HG03575 (cell line): Measurements from ENCODE around the gene CCDC110.
A peak's percentile ranks its signal among the peaks of the same experiment; 100 is the strongest.
"Not testable (repeated sequence)": the region's sequence is repeated elsewhere in the genome, so short reads cannot be mapped to it uniquely, and the experiment has no call there.

ENCODE experiments used
- ATAC-seq: cut with Tn5 transposase; IDR thresholded peaks from one replicate; pipeline ENCODE4 v1.9.1; 2021; ENCODE audit not compliant: unreplicated experiment, insufficient number of reproducible peaks, low FRiP score; ENCODE audit errors: extremely low read depth

Gene CCDC110

DNA sequence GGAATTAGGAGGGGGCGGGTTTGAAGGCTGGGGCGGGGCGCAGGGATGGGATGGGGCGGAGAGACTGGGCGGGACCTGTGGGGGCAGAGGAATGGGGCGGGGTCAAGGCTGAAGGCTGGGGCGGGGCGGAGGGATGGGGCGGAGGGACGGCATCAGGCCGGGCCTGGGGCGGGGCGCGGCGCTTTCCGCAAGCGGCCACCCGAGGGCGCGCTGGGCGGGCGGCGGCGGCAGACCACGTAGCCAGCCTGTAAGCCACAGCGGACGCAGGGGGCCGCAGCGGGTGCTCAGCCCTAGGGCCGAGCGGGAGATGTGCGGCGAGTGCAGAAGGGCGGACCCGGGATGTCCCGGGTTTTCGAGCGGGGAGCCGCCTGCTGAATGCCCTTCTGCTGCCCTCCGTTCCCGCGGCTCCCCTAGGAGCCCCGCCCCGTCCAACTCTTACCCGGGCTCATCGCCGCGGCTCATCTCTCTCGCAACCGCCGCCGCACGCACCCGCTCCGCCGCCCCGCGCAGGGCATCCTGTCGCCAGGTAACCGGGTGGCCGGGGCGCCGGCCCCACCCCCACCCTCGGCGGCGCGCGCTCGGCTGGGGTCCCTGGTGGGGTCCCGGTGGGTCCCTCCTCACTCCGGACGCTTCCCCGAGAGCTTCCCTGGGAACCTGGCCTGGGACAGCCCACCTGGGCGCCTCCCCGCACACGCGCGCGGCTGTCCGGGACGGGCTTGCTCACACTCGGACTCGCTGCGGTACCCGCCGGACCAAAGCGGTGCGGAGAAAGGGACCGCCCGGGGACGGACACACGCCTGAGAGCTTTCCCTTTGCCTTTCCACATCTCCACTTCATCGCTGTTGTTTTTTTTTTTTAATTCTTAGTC, at the start of gene CCDC110:
Gene CCDC110, minus strand, starts transcription at position 499 of the 868 bp plus-strand sequence. Its CDS starts 50 bp downstream, at position 449.
- ATAC-seq: peak; percentile 56

DNA sequence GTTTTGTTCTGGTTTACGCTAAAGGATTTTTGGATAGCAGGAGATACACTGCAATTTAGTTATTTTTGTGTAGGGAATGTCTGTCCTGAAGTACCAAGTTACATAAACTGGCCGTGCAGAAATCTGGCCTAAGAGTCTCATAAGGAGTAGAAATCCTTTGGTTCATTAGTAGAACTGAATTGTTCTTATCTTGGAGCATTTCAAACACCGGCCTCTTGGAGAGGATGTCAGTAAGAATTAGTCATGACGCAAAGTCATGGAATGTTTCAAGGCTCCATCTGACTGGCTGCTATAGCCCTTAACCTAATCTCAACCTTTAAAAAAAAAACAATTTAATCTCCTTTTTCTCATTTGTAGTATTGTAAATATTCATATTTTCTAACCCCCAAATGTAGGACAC, 48.6 kb upstream of the CCDC110 start:
- no peak for ATAC-seq

DNA sequence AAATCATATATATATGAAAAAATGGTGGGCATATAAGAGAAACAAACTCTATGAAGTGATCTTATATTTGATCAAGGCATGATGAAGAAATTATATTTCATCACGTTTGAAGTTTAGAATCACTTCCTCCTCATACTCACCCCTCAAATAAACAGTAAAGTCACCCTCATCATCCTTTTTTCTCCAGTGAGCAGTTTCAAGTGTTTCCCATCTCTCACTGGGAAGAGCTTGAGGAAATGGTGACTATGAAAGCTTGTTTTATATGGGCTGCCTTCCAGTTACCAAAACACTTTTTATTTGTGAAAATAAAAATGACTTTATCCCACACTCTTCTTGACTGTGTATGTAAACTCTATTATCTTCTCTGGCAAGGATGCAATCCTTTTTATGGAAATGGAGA, 47.0 kb upstream of the CCDC110 start:
- no peak for ATAC-seq

DNA sequence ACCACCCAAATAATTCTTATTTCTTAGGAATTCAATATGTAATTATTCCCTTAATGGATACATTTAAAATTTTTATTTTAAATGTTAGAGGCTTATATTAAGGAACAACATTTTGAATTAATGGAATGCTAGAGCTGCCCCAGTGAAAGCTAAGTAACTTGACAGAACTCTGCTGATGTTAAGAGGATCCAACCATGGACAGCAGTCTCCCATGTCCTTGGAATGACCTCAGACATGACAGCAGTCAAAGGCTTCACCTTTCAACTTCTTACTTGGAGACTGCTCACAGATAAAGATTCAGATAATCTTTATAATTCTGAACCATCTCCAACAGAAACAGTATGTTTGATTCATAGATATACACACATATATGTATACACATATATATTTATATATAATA, 46.5 kb upstream of the CCDC110 start:
- no peak for ATAC-seq

DNA sequence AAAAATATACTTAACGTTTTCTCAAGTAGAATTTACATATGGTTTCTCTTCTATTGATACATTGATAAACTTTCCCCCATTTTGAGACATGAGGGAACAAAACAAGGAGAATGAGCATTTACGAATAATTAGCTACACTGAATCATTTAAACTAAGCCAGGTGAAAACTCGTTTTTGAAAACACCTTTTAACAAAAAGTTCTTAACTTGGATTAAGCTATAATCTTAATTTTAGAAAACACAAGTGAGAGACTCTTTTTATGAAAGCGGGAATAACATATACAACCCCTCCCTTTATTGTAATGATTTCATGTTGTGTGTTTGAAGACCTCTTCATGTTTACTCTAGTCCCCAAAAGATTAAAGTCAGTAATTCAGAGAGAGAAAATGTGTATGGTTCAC, 43.7 kb upstream of the CCDC110 start:
- no peak for ATAC-seq

DNA sequence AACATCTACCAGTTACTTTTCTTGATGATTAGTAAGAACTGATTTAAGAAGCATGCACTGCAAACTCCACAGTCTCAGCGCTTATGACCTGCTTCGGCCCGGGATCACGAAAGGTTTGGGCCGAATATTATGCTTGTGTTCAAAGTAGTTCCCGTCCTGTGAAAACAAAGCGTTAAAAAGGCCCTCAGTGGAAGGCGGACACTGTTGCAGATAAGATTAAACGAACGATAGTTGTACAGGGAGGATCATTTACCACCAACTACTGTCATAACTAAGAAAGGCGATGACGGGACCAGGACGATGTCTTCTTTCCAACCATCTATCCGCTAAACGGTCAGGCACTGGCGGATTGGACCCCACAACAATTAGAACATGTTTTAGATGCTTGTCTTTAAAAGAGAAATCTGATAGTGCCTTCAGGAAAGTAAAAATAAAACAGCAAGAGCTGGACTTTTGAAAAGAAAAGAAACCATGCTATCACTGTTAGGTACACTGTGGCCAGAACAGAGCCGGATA, 42.7 kb upstream of the CCDC110 start:
- ATAC-seq: no peak

DNA sequence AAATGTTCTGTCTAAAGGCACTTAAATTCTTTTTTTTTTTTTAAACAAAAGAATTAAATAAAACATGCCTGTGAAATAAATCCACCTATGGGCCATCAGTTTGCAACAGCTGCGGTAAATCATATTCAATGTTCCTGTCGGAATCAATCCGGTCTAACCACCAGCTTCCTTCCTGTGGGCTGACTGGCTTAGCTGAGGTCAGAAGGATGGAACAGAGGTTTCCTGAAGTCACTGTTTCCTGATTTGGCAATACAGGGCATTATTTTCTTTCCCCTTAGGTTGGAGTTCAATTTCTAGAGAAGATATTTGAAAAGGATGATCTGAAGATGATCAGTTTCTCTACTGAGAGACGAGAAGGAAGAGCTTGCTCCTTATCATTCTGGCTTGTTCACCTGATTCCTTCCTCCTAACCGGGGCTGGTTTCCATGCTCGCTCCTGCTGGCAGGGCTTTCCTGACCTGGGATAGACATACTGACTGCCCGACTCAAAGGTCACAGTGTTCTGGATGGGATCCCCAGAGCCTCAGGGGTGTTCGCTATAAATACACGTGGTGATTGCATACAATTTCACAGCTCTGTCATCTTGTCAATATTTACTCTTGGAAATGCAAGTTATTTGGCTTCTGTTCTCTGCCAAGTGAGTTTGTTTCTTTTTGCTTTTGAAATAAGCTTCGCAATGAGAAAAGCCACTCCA, 42.1 kb upstream of the CCDC110 start:
- ATAC-seq: no peak

DNA sequence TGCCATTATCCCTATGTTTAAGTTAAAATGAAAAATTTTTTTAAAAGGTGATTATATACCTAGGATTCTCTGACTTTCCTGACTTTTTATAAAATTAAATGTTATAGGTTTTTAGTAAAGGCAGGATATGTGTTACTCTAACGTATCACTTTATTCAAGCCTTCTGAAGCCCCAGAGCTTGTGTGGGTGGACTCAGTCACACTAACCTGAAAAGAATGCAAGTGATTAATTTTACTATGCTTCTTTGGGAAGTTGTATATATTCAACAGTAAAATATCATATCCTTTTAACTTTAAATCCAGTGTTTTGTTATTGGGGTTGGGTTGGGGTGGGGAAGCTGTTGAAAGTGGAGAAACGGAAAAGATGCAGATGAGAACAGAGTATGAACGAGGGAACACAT, 41.0 kb upstream of the CCDC110 start:
- no peak for ATAC-seq

DNA sequence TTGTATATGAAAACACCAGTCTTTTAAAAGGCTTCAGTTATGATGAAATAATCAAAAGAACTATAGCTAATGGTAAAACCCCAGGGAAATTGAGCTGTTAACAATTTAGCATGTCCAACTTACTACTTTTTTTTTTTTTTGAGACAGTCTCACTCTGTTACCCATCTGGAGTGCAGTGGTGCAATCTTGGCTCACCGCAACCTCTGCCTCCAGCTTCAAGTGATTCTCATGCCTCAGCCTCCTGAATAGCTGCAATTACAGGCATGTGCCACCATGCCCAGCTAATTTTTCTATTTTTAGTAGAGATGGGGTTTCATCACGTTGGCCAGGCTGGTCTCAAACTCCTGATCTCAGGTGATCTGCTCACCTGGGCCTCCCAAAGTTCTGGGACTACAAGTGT, 39.7 kb upstream of the CCDC110 start:
- ATAC-seq: not testable (repeated sequence)

DNA sequence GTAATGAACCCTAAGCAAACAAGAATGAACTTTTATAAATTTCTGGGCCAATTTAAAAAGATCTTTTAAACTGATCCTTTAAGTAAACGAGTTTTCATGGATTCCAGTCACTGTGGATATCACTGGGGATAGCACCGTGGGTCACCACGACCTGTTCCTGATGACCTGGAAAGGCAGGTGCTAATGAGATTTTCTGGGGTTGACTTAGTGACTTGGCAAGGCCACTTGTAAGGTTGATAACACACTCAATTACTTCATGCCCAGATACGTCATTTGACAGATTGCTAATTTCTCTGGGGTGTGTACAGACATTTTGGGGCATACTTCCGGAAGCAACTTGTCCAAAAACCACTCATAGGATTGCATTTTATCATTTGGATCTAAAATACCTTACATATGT, 39.3 kb upstream of the CCDC110 start:
- ATAC-seq: no peak

DNA sequence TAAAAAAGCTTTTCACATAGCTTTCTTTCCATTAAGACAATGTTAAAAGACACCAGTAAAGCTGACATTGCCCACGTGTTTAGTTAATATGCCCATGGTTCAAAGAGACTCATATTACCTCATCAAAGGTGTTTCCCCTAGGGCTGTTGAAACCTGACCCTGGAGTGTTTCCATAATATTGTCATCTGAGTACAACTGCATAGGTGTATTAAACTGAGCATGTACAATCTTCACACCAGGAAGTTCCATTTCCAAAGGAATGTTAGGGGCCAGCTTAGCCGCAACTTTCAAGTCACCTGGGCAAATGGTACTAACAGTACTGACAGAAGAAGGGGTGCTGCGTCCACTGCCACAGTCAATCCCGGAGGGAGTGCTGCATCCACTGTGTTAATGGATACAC, 36.6 kb upstream of the CCDC110 start:
- ATAC-seq: no peak

DNA sequence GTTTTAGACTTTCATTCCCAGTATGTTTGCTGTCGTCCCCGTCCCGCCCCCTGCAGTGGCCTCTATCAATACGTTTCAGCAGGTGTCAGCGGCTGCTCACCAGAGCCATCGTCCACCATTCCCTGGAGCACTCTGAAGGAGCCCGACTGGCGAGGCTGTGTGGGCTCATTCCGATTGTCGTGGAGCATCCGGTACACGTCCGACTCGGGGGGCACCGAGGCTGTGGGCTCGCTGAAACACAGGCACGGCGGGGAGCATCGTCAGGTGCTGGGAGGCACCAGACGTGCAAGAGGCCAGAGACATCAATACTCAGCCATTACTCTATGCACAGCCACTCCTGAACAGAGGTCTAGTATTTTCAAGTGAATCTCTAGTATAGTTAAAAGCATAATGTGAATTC, 34.9 kb upstream of the CCDC110 start:
- no peak for ATAC-seq

DNA sequence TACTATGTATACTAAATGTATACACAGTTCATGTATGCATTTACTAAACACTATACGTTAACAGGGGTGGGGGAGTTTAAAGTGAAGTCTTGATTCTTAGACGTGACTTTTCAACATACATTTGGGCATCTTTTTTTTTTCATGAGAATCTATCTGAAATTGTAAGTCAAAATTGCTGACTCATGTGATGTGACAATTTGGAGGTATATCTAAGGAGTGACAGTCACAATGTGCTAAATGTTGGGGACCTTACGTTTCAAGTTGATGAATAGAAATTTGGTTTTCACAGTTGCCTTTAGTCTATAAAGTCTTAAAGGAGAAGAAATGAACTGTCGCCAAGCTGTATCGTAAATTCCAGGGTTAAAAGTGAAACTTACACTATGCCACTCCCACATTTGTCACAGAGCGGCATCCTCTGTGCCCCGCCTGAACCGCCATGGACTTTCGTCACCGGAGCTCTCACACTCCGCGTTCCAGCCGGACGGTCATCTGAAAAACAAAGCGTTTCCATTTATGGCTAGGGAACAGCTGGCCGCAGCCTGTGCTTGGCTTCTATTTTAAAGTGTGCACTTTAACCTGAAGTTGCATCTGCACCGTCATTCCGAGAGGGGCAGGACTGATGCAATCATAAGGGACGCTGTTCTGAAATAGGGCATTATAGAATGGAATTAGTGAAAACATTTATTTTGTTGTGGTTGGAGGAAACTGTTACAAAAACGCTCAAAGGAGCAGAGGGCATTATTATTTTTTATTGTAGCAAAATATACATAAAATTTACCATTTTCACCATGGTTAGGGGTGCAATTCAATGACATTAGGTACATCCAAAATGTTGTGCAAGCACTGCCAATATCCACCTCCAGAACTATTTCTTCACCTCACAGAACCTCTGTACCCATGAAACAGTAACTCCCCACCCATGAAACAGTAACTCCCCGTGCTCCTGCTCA, 32.8 kb upstream of the CCDC110 start:
- no peak for ATAC-seq

DNA sequence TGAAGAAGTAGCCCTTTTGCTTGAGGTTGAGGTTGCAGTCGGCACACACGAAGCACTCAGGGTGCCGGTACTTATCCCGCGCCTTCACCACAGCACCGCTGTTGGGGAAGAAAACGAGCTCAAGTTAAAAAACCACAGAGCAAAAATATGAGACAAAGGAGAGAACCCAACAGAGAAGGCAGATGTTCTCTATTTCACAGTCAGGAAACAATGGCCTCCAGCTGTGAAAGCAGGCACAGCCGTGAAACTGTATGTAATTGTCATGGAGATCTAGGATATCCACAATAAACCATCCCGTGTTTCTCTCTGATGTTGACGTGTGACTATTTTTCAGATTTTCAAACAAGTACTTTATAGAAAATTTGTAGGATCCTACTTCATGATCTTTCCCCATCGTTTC, 30.9 kb upstream of the CCDC110 start:
- ATAC-seq: no peak

DNA sequence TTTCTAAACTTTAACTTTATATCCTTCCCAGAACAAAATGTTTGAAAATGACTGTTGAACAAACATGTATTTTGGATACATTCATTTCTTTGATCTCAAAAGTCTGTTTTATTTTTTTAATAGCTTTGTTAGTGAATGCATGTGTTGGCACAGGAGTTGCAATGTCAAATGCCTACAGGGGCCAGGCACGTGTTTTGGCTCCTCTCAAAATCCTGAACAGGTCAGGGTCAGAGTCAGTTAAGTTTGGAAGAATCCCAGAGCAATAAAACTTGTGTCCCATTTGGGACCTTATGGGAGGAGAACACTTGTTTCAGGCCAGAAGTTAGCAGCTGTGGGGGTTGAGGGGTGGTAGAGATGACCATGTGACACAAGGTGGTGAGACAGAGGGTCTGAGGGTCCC, 29.0 kb upstream of the CCDC110 start:
- ATAC-seq: no peak

DNA sequence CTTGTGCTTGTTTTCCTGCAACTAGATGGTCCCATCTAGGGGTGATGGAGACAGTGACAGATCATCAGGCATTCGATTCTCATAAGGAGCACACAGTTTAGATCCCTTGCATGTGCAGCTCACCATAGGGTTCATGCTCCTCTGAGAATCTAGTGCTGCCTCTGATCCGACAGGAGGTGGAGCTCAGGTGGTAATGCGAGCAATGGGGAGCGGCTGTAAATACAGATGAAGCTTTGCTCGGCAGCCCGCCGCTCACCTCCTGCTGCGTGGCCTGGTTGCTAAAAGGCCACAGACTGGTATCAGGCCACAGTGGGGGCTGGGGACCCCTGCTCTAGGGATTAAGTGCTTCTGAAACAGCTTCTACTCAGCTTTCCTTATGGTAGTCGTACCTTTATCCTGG, 28.5 kb upstream of the CCDC110 start:
- ATAC-seq: no peak

DNA sequence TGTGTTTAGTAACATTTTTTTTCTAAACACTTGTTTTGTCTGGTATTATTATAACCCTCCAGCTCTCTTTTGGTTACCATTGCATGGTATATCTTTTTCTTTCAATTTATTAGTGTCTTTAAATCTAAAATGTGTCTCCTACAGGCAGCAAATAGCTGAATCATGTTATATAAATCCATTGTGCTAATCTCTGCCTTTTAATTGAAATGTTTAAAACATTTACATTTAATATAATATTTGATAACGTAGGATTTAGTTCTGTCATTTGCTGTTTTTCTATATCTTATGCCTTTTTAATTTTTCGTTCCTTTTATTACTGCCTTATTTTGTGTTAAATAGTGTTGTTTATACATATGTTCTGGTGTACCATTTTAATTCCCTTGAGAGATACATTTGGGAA, 17.1 kb upstream of the CCDC110 start:
- ATAC-seq: no peak

DNA sequence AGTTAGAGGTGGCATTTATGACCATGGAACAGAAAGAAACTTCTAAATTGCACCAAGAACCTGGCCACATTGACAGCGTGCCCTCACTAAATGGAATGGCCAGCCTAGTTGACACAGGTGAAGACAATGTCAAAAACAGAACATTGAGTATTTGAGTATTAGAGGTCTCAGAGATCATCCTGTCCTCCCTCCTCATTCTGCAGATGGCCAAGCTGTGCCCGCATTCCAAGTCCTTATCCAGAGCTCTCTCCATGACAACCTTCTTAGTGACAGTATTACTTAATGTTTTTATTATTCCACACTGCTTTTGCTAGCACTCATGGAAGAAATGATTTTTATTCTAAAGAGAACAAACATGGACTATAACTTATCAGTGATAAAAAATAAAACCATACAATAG, 9.9 kb upstream of the CCDC110 start:
- ATAC-seq: no peak

DNA sequence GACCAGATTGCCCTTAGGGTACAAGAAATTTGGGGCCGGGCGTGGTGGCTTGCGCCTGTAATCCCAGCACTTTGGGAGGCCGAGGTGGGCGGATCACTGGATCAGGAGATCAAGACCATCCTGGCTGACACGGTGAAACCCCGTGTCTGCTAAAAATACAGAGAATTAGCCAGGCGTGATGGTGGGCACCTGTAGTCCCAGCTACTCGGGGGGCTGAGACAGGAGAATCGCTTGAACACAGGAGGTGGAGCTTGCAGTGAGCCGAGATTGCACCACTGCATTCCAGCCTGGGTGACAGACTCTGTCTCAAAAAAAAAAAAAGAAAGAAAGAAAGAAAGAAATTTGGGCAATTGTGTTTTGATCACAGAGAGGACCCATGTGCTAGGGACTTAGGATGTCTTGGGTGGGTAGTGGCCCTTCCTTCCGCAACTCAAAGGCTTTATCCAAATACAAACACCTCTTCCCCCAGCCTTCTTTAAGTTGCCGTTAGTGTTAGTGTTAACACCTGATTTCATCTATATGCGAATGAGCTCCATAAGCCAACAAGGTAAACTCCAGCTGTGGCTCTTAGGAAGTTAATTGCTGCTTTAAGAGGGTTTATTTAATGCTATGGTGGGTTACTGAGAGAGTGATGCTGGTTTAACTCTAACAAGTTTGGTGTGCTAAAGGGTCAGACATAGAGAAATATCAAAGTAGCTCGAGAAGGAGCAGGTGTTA, 8.6 kb upstream of the CCDC110 start:
- no peak for ATAC-seq
